Calu3 (cell line): ENCODE data around the gene SCLY. TPM values are rescaled to one million over a fixed set of nuclear protein-coding genes. Genes with fewer than 3 reads are reported as not detected.

Experiments used
- BruUV-seq: library from RNA; stranded (reverse); fragments of 400-500 nt; replicated peaks from 2 replicates; lab custom pipeline; 2021; lab: Mats Ljungman, UMichigan
- CTCF ChIA-PET: fragments of 300-600 bp; sonication (Branson Sonifier 250); formaldehyde crosslinking; loops from one replicate; lab custom pipeline; 2022; ENCODE audit warnings: antibody characterized with exemption; lab: Charles Lee
- DNase-seq: peaks from one replicate; pipeline ENCODE4 v3.0.0; 2022
- H3K27ac Mint-ChIP-seq: one replicate; pipeline ENCODE4 v1.8.0; 2022; ENCODE audit warnings: mixed read lengths; ENCODE audit not compliant: unreplicated experiment
- H3K27me3 Mint-ChIP-seq: one replicate; pipeline ENCODE4 v1.8.0; 2022; ENCODE audit warnings: mixed read lengths; ENCODE audit not compliant: unreplicated experiment
- H3K36me3 Mint-ChIP-seq: one replicate; pipeline ENCODE4 v1.8.0; 2022; ENCODE audit warnings: mild to moderate bottlenecking, moderate library complexity, mixed read lengths; ENCODE audit not compliant: insufficient read depth, unreplicated experiment
- H3K4me1 Mint-ChIP-seq: one replicate; pipeline ENCODE4 v1.8.0; 2022; ENCODE audit warnings: mild to moderate bottlenecking, low read depth, mixed read lengths; ENCODE audit not compliant: unreplicated experiment
- H3K4me3 Mint-ChIP-seq: one replicate; pipeline ENCODE4 v1.8.0; 2022; ENCODE audit warnings: mild to moderate bottlenecking, low read depth, moderate library complexity, mixed read lengths; ENCODE audit not compliant: unreplicated experiment
- H3K9me3 Mint-ChIP-seq: one replicate; pipeline ENCODE4 v1.8.0; 2022; ENCODE audit warnings: low read depth, mixed read lengths; ENCODE audit not compliant: unreplicated experiment
- intact Hi-C: fragments of 100-400 bp; cut with micrococcal nuclease; formaldehyde crosslinking; loops from one replicate; pipeline ENCODE4 v1.10.0; 2022; ENCODE audit not compliant: unreplicated experiment
- total RNA-seq: library from RNA; stranded (reverse); gene quantifications from 2 replicates; pipeline ENCODE4 v1.2.3, GENCODE V29; 2022
- TF ChIP-seq, protein P1 (sequence below): fragments of 200-600 bp; IDR thresholded peaks from one replicate; pipeline ENCODE4 v1.8.0; 2022; ENCODE audit warnings: antibody characterized with exemption; ENCODE audit not compliant: unreplicated experiment

Gene SCLY
- total RNA-seq, 1 experiment from 2014 or later: 37.5 TPM

GRCh38 chr2:238103465-238104225 lies 42.8 kb downstream of the SCLY start:
- CTCF ChIA-PET: no interaction called here
- H3K4me3 Mint-ChIP-seq: no peak overlapping the region
- H3K36me3 Mint-ChIP-seq: no peaks in the 10 kb centered on the region
- no peaks in the 10 kb centered on the region for H3K9me3 Mint-ChIP-seq
- no TSS peak for BruUV-seq
- TF ChIP-seq, protein P1, sequence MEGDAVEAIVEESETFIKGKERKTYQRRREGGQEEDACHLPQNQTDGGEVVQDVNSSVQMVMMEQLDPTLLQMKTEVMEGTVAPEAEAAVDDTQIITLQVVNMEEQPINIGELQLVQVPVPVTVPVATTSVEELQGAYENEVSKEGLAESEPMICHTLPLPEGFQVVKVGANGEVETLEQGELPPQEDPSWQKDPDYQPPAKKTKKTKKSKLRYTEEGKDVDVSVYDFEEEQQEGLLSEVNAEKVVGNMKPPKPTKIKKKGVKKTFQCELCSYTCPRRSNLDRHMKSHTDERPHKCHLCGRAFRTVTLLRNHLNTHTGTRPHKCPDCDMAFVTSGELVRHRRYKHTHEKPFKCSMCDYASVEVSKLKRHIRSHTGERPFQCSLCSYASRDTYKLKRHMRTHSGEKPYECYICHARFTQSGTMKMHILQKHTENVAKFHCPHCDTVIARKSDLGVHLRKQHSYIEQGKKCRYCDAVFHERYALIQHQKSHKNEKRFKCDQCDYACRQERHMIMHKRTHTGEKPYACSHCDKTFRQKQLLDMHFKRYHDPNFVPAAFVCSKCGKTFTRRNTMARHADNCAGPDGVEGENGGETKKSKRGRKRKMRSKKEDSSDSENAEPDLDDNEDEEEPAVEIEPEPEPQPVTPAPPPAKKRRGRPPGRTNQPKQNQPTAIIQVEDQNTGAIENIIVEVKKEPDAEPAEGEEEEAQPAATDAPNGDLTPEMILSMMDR: no peak
- no peak overlapping the region for H3K27ac Mint-ChIP-seq
- no peak for DNase-seq
- no peaks in the 10 kb centered on the region for H3K4me1 Mint-ChIP-seq
- H3K27me3 Mint-ChIP-seq: peaks cover 35% of the 10 kb centered on the region
- intact Hi-C loops: no loop called here

- no peak overlapping the region for H3K27ac Mint-ChIP-seq
- TF ChIP-seq, protein P1: no peak
- no peaks in the 10 kb centered on the region for H3K9me3 Mint-ChIP-seq
- DNase-seq: no peak
- no peaks in the 10 kb centered on the region for H3K4me1 Mint-ChIP-seq
- no TSS peak for BruUV-seq
- intact Hi-C loops: no loop called here
- H3K36me3 Mint-ChIP-seq: no peaks in the 10 kb centered on the region
- H3K4me3 Mint-ChIP-seq: no peak overlapping the region
- H3K27me3 Mint-ChIP-seq: peaks cover 35% of the 10 kb centered on the region
- CTCF ChIA-PET: no interaction called here
Observed at GRCh38 chr2:238104226-238104690, 43.5 kb downstream of the SCLY start.

DNA sequence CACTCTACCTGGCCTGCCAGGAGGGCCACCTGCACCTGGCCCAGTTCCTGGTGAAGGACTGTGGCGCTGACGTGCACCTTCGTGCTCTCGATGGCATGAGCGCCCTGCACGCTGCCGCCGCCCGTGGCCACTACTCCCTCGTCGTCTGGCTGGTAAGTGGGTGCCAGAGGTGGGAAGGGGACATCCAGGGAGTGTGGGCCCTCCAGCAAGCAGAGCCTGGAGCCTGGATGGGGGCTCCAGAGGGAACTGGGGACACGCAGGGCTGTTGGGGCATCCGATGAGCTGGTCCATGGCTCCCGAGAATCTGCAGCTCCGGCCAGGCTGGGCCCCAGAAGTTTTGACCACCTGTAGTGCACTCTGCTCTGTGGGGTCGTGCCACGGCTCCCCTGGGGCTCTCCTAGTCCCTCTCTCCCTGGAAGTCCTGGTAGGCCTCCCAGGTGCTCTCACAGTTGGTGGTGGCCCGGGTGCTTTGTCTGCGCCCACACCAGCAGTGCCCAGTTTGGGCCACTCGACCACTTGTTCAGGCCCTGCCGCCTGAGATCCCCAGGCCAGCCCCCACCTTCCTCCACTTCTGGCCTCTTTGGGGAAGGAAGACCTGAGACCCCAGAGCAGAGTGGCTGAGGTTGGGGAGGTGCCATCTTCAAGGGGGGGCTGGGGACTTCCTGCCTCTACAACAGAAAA lies 44.0 kb downstream of the SCLY start:
- Mint-ChIP-seq H3K27ac (no peak overlapping the region), H3K4me1 (no peaks in the 10 kb centered on the region), H3K27me3 (peaks cover 35% of the 10 kb centered on the region), H3K36me3 (no peaks in the 10 kb centered on the region), H3K9me3 (no peaks in the 10 kb centered on the region), H3K4me3 (no peak overlapping the region)
- TF ChIP-seq, protein P1: no peak
- CTCF ChIA-PET: interaction anchor here (1.2 kb wide), 1 partner anchor 246 kb away, joined by 7 read pairs; no protein-coding TSS in a partner anchor
- BruUV-seq: no TSS peak
- intact Hi-C loops: no loop called here
- DNase-seq: no peak

GRCh38 chr2:238105506-238106338 lies 44.9 kb downstream of the SCLY start:
- CTCF ChIA-PET: interaction anchor here (1.2 kb wide), 1 partner anchor 247 kb away, joined by 7 read pairs; no protein-coding TSS in a partner anchor
- DNase-seq: no peak
- Mint-ChIP-seq H3K27ac (no peak overlapping the region), H3K4me1 (no peaks in the 10 kb centered on the region), H3K4me3 (no peak overlapping the region), H3K36me3 (no peaks in the 10 kb centered on the region), H3K9me3 (no peaks in the 10 kb centered on the region), H3K27me3 (peaks cover 35% of the 10 kb centered on the region)
- BruUV-seq: no TSS peak
- TF ChIP-seq, protein P1: no peak
- intact Hi-C loops: loop anchor here (1.0 kb wide), 1 partner anchor 247 kb away; no protein-coding TSS in a partner anchor
